Thyroid gland (tissue), 4 donors: ENCODE results near the gene CERCAM.

Experiments
- POLR2A ChIP-seq, 2 donors: fragments of 450-650 bp; IDR thresholded peaks; one replicate each; pipeline ENCODE4 v1.6.1; 2017; ENCODE audit warnings: antibody characterized with exemption in 2 of 2, mild to moderate bottlenecking in 2 of 2, moderate library complexity in 1 of 2
- TF ChIP-seq, protein P1 (sequence below), 6 experiments: fragments of 200-600 bp in 3 of 6; fragments of 450-650 bp in 3 of 6; sonication (generic) in 3 of 6; IDR thresholded peaks; one replicate each; pipeline ENCODE4 v1.5.1; 2016 to 2019; ENCODE audit warnings: antibody characterized with exemption in 6 of 6, mild to moderate bottlenecking in 2 of 6, inconsistent platforms in 1 of 6, moderate library complexity in 1 of 6

DNA sequence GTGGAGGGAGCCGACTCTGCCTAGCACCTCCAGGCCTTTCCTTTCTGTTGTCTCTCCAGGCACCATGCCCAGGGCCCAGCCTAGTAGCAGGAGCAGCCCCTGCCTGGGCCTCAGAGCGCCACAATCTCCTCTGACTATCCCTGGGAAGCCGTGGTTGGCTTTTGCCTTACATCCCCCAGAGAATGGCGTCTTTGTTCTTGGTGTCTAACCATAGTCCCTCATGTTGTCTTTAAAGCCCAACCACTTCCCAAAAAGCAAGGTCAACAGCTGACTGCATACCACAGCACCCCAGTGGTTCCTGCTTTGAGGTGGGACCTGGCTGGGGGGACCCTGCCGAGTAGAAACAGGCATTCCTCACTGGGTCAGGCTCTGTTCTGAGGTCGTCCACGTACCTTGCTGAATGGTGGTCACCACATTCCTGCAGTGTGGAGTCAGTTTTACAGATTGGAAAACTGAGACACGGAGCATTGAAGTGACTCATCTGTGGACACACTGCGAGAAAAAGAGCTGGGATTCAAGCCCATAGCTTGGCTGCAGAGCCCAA lies 13.7 kb upstream of the CERCAM start:
- TF ChIP-seq, protein P1, sequence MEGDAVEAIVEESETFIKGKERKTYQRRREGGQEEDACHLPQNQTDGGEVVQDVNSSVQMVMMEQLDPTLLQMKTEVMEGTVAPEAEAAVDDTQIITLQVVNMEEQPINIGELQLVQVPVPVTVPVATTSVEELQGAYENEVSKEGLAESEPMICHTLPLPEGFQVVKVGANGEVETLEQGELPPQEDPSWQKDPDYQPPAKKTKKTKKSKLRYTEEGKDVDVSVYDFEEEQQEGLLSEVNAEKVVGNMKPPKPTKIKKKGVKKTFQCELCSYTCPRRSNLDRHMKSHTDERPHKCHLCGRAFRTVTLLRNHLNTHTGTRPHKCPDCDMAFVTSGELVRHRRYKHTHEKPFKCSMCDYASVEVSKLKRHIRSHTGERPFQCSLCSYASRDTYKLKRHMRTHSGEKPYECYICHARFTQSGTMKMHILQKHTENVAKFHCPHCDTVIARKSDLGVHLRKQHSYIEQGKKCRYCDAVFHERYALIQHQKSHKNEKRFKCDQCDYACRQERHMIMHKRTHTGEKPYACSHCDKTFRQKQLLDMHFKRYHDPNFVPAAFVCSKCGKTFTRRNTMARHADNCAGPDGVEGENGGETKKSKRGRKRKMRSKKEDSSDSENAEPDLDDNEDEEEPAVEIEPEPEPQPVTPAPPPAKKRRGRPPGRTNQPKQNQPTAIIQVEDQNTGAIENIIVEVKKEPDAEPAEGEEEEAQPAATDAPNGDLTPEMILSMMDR (IDR thresholded peaks at IDR 0.05), result no peak
- TF ChIP-seq POLR2A (IDR thresholded peaks at IDR 0.05), result no peak
